Ascending aorta (tissue), 2 donors: ENCODE measurements around the gene SCGB1D4. TPM values are rescaled to one million over a fixed set of nuclear protein-coding genes. Genes with fewer than 3 reads are reported as not detected.

Experiments
- DNase-seq, 2 donors: peaks; one replicate each; pipeline ENCODE4 v3.0.0-alpha.2; 2019; ENCODE audit warnings: low spot score in 2 of 2
- H3K27ac ChIP-seq, 2 donors: fragments of 200-600 bp; sonication (generic); one replicate each; pipeline ENCODE4 v1.5.1; 2016 to 2017; ENCODE audit warnings: mild to moderate bottlenecking in 1 of 2
- H3K27me3 ChIP-seq: fragments of 200-600 bp; sonication (generic); one replicate; pipeline ENCODE4 v1.5.1; 2017
- H3K36me3 ChIP-seq, 2 donors: fragments of 200-600 bp; sonication (generic); one replicate each; pipeline ENCODE4 v1.5.1; 2016
- H3K4me1 ChIP-seq, 2 donors: fragments of 200-600 bp; sonication (generic); one replicate each; pipeline ENCODE4 v1.5.1; 2016 to 2017; ENCODE audit warnings: mild to moderate bottlenecking in 1 of 2
- H3K4me3 ChIP-seq, 2 donors: fragments of 200-600 bp; sonication (generic); one replicate each; pipeline ENCODE4 v1.5.1; 2016 to 2017; ENCODE audit warnings: mild to moderate bottlenecking in 1 of 2
- H3K9me3 ChIP-seq, 2 donors: fragments of 200-600 bp; sonication (generic); one replicate each; pipeline ENCODE4 v1.5.1; 2016
- intact Hi-C: fragments of 100-400 bp; cut with DNase I; formaldehyde crosslinking; loops from one replicate; pipeline ENCODE4 v1.15.1; 2023
- total RNA-seq: library from RNA; depleted of rRNA; stranded (reverse); fragments of >200 nt; gene quantifications from one replicate; pipeline ENCODE4 v1.1.0, GENCODE V29; 2016
- TF ChIP-seq, protein P1 (sequence below), 3 experiments: fragments of 200-600 bp in 2 of 3; fragments of 450-650 bp in 1 of 3; sonication (generic) in 2 of 3; IDR thresholded peaks; one replicate each; pipeline ENCODE4 v1.5.1; 2016 to 2019; ENCODE audit warnings: antibody characterized with exemption in 3 of 3, mild to moderate bottlenecking in 1 of 3, moderate library complexity in 1 of 3

The SCGB1D4 gene
- total RNA-seq, 1 donor from 2014 or later, result not detected

DNA sequence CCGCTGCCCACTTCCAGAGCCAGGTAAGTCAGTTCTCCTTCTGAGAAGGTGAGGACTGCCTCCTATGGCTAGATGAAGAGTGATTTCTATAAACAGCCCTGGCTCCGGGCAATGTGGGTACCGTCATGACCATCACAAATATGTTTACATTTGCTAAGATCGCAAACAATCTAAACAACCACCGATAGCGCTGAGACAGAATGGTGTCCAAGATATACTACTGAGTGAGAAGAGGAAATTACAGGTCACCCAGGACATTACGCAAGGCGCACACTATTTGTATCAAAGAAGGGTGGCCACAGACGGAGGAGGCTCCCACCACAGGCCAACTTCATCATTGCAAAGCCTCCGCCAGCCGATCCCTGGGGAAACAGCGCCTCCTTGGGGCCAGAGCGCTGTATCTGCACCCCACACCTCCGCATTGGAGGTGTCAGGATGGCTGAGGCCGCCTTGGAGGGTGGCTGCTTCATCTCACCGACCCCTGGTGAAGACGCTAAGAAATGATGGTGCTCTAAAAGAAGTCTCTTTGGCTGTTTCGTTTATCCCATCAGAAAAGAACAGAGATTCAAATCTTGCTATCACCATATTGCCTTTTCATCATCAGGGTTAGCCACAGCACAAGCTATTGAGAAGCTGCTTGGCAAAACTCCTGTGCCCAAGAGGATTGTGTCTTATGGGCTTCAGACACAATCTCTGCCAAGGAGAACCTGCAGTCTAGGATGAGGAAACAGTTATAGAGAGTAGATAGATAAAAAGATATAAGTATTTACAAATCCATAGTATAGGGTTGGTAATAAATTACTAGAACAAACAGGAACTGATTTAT, 26.1 kb upstream of the SCGB1D4 start:
- TF ChIP-seq, protein P1, sequence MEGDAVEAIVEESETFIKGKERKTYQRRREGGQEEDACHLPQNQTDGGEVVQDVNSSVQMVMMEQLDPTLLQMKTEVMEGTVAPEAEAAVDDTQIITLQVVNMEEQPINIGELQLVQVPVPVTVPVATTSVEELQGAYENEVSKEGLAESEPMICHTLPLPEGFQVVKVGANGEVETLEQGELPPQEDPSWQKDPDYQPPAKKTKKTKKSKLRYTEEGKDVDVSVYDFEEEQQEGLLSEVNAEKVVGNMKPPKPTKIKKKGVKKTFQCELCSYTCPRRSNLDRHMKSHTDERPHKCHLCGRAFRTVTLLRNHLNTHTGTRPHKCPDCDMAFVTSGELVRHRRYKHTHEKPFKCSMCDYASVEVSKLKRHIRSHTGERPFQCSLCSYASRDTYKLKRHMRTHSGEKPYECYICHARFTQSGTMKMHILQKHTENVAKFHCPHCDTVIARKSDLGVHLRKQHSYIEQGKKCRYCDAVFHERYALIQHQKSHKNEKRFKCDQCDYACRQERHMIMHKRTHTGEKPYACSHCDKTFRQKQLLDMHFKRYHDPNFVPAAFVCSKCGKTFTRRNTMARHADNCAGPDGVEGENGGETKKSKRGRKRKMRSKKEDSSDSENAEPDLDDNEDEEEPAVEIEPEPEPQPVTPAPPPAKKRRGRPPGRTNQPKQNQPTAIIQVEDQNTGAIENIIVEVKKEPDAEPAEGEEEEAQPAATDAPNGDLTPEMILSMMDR (IDR thresholded peaks at IDR 0.05), result peak; percentile 25 to 45 (median 32)
- no peaks in the 10 kb centered on the region for H3K36me3 ChIP-seq
- no peak for DNase-seq
- no peaks in the 10 kb centered on the region for H3K27me3 ChIP-seq
- no peak overlapping the region for H3K4me3 ChIP-seq
- intact Hi-C loops, result no loop called here
- H3K4me1 ChIP-seq, result no peaks in the 10 kb centered on the region
- no peak overlapping the region for H3K27ac ChIP-seq
- H3K9me3 ChIP-seq, result no peaks in the 10 kb centered on the region

DNA sequence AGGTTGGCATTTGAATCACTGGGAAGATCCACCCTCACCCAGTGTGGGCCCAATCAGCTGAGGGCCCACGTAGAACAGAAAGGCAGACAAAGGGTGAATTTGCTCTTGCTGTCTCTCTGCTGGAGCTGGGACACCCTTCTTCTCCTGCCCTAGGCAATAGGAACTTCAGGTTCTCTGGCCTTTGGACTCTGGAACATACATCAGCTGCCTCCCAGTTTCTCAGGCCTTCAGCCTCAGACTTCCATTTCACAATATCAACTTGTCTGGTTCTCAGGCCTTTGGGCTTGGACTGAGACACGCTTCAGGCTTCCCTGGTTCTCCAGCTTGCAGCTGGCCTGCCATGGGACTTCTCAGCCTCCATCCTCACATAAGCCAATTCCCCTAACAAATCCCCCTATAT, 23.6 kb upstream of the SCGB1D4 start:
- Histone ChIP-seq H3K9me3 (no peaks in the 10 kb centered on the region), H3K27ac (no peak overlapping the region), H3K36me3 (no peaks in the 10 kb centered on the region), H3K4me3 (no peak overlapping the region), H3K4me1 (no peaks in the 10 kb centered on the region), H3K27me3 (no peaks in the 10 kb centered on the region)
- TF ChIP-seq, protein P1 (IDR thresholded peaks at IDR 0.05), result no peak
- intact Hi-C loops, result no loop called here
- DNase-seq, result no peak

DNA sequence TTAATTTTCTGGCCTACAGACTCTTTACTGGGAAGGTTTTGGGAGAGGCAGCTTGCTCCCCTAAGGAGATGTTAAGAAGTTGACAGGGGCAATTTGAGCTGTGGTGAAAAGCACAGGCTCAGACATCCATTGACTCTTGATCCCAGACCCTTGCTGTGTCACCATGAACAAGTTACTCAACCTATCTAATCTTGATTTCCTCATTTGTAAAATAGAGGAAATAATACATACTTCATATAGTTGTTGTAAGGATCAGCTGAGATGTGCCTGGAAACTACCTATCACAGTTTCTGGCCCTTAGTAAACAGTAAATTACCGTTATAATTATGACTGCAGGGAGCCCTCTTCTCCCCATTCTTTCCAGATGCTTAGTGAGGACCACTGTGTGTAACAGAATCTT, 16.6 kb upstream of the SCGB1D4 start:
- TF ChIP-seq, protein P1 (IDR thresholded peaks at IDR 0.05), result no peak
- H3K9me3 ChIP-seq, result no peaks in the 10 kb centered on the region
- no peaks in the 10 kb centered on the region for H3K27me3 ChIP-seq
- H3K4me3 ChIP-seq, result no peak overlapping the region
- H3K36me3 ChIP-seq, result no peaks in the 10 kb centered on the region
- H3K4me1 ChIP-seq, result no peaks in the 10 kb centered on the region
- no peak overlapping the region for H3K27ac ChIP-seq
- intact Hi-C loops, result no loop called here
- DNase-seq, result no peak

DNA sequence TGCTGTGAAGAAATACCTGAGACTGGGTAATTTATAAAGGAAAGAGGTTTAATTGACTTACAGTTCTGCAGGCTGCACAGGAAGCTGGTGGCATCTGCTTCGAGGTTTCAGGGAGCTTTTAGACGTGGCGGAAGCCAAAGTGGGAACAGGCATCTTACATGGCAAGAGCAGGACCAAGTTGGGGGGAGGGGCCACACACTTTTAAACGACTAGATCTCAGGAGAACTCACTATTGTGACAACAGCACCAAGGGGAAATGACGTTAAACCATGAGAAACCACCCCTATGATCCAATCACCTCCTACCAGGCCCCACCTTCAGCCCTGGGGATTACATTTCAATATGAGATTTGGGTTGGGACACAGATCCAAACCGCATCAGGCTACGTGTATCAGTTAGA, 11.1 kb upstream of the SCGB1D4 start:
- Histone ChIP-seq H3K36me3 (no peaks in the 10 kb centered on the region), H3K4me3 (no peak overlapping the region), H3K27me3 (no peaks in the 10 kb centered on the region), H3K27ac (no peak overlapping the region), H3K9me3 (no peaks in the 10 kb centered on the region), H3K4me1 (no peaks in the 10 kb centered on the region)
- TF ChIP-seq, protein P1 (IDR thresholded peaks at IDR 0.05), result no peak
- no peak for DNase-seq
- intact Hi-C loops, result loop anchor here (5.0 kb wide), 1 partner anchor 513 kb away; no protein-coding TSS in a partner anchor

DNA sequence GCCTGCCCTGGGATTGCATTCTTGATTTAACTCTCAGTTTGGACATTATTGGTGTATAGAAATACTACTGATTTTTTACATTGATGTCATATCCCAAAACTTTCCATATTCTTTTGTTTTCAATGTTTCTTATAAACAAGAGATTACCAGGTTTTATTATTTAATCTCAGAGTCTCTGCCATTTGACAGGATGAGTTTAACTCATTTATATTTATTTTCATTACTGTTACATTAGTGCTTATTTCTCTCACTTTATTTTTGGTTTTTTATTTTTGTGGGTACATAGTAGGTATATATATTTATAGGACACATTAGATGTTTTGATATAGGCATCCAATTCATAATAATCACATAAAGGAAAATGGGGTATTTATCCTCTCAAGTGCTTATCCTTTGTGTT, 9.1 kb upstream of the SCGB1D4 start:
- H3K27ac ChIP-seq, result no peak overlapping the region
- no peaks in the 10 kb centered on the region for H3K4me1 ChIP-seq
- H3K9me3 ChIP-seq, result no peaks in the 10 kb centered on the region
- intact Hi-C loops, result no loop called here
- TF ChIP-seq, protein P1 (IDR thresholded peaks at IDR 0.05), result no peak
- H3K36me3 ChIP-seq, result no peaks in the 10 kb centered on the region
- no peak for DNase-seq
- no peaks in the 10 kb centered on the region for H3K27me3 ChIP-seq
- H3K4me3 ChIP-seq, result no peak overlapping the region
